Astrocyte (in vitro differentiated cells and primary cell): Measurements from ENCODE around the gene NSUN7.

ENCODE experiments used
- EZH2 ChIP-seq: IDR thresholded peaks from 2 replicates; pipeline ENCODE4 v1.6.1; 2012; ENCODE audit warnings: mild to moderate bottlenecking, low read length, inconsistent platforms; ENCODE audit not compliant: insufficient read depth
- TF ChIP-seq, protein P1 (sequence below): IDR thresholded peaks from 2 replicates; pipeline ENCODE4 v1.5.1; 2011; ENCODE audit warnings: low read depth, mild to moderate bottlenecking, inconsistent platforms, low read length, moderate library complexity; ENCODE audit not compliant: insufficient read depth

DNA sequence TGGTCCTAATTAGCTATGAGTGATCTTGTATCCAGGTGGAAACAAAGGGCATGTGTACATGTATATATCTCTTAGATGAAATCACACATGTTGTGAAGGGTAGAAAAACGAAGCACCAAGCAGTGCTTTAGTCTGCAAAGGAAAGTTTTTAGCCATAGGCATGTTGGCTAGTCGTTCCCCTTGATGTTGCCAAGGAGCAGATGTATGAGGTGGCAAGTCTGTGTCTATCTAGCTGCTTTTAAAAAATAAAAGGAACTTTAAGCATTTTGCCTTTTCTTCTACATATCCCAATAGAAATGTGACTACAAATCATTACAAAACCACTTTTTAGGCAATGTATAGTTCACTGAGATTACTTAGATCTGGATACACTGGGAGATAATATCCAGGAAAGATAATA, 63.1 kb downstream of the NSUN7 start:
- TF ChIP-seq, protein P1, sequence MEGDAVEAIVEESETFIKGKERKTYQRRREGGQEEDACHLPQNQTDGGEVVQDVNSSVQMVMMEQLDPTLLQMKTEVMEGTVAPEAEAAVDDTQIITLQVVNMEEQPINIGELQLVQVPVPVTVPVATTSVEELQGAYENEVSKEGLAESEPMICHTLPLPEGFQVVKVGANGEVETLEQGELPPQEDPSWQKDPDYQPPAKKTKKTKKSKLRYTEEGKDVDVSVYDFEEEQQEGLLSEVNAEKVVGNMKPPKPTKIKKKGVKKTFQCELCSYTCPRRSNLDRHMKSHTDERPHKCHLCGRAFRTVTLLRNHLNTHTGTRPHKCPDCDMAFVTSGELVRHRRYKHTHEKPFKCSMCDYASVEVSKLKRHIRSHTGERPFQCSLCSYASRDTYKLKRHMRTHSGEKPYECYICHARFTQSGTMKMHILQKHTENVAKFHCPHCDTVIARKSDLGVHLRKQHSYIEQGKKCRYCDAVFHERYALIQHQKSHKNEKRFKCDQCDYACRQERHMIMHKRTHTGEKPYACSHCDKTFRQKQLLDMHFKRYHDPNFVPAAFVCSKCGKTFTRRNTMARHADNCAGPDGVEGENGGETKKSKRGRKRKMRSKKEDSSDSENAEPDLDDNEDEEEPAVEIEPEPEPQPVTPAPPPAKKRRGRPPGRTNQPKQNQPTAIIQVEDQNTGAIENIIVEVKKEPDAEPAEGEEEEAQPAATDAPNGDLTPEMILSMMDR = no peak
- no peak for TF ChIP-seq EZH2
